Lower leg skin (tissue), 3 donors: ENCODE measurements around the gene DIRAS1.

Experiments used
- CTCF ChIP-seq, 3 donors: fragments of 450-650 bp; IDR thresholded peaks; one replicate each; pipeline ENCODE4 v1.5.1; 2016; ENCODE audit warnings: antibody characterized with exemption in 3 of 3, mild to moderate bottlenecking in 3 of 3, moderate library complexity in 2 of 3
- POLR2A ChIP-seq, 2 donors: fragments of 450-650 bp; IDR thresholded peaks; one replicate each; pipeline ENCODE4 v1.6.1; 2016 to 2017; ENCODE audit warnings: antibody characterized with exemption in 2 of 2, mild to moderate bottlenecking in 1 of 2, moderate library complexity in 1 of 2

DNA sequence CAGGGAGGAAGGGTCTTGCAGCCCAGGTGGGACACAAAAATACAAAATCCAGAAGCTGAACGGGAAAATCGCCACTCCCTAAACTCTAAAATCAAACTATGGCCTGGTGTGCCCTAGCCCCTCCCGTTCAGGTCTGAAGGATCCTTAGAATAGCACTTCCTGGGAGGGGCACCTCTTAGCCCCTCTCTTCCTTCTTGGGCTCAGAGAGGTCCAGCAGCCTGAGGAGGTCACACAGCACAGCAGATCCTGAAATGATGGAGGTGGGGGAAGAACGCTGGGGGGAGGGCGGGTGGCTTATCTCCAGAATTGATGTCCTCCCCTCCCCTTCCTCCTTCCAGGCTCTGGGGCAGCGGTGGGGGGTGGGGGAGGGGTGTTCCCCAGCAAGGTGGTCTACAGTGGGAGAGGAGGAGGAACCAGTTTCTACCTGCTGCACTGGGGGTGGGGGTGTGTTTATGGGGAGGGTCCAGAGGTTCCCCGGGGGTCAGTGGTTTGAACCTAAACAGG lies 1.9 kb downstream of the DIRAS1 start:
- TF ChIP-seq POLR2A (IDR thresholded peaks at IDR 0.05) (no peak), CTCF (IDR thresholded peaks at IDR 0.05) (no peak)
